ENCODE measurements around the gene GCLC. TPM values are rescaled to one million over a fixed set of nuclear protein-coding genes. Genes with fewer than 3 reads are reported as not detected.

Gene GCLC
- total RNA-seq, 2 donors from 2014 or later: 13.5 to 26.3 TPM

- Histone ChIP-seq H3K4me3 (no peak overlapping the region), H3K36me3 (no peaks in the 10 kb centered on the region), H3K27me3 (no peaks in the 10 kb centered on the region), H3K4me1 (peaks cover 0 to 71% of the 10 kb centered on the region in 2 donors), H3K9me3 (no peaks in the 10 kb centered on the region), H3K27ac (no peak overlapping the region)
- TF ChIP-seq CTCF (IDR thresholded peaks at IDR 0.05): no peak
- DNase-seq (ENCODE audit: low spot score): no peak
Measured at GRCh38 chr6:53527249-53527765, 17.6 kb downstream of the GCLC start.

- DNase-seq (ENCODE audit: low spot score): no peak
- no peak for TF ChIP-seq CTCF (IDR thresholded peaks at IDR 0.05)
- no peaks in the 10 kb centered on the region for H3K36me3 ChIP-seq
- H3K4me3 ChIP-seq: no peak overlapping the region
- H3K27ac ChIP-seq: no peak overlapping the region
- peaks cover 0 to 58% of the 10 kb centered on the region in 2 donors for H3K4me1 ChIP-seq
- no peaks in the 10 kb centered on the region for H3K9me3 ChIP-seq
- H3K27me3 ChIP-seq: no peaks in the 10 kb centered on the region
Measured at GRCh38 chr6:53526000-53526399, 18.9 kb downstream of the GCLC start.

- TF ChIP-seq CTCF (IDR thresholded peaks at IDR 0.05): no peak
- H3K36me3 ChIP-seq: no peaks in the 10 kb centered on the region
- H3K27me3 ChIP-seq: no peaks in the 10 kb centered on the region
- no peak for DNase-seq (ENCODE audit: low spot score)
- no peaks in the 10 kb centered on the region for H3K9me3 ChIP-seq
- no peak overlapping the region for H3K4me3 ChIP-seq
- H3K4me1 ChIP-seq: peaks cover 0 to 42% of the 10 kb centered on the region in 2 donors
- no peak overlapping the region for H3K27ac ChIP-seq
Measured at GRCh38 chr6:53524455-53524815, 20.5 kb downstream of the GCLC start.

GRCh38 chr6:53523511-53524454, 21.1 kb downstream of the GCLC start:
- H3K27ac ChIP-seq: no peak overlapping the region
- H3K4me1 ChIP-seq: peaks cover 0 to 41% of the 10 kb centered on the region in 2 donors
- H3K9me3 ChIP-seq: no peaks in the 10 kb centered on the region
- no peak for TF ChIP-seq CTCF (IDR thresholded peaks at IDR 0.05)
- no peak overlapping the region for H3K4me3 ChIP-seq
- no peak for DNase-seq (ENCODE audit: low spot score)
- H3K27me3 ChIP-seq: no peaks in the 10 kb centered on the region
- H3K36me3 ChIP-seq: no peaks in the 10 kb centered on the region

GRCh38 chr6:53520320-53520928, 24.5 kb downstream of the GCLC start:
- Histone ChIP-seq H3K27ac (no peak overlapping the region), H3K9me3 (no peaks in the 10 kb centered on the region), H3K4me1 (peaks cover 0 to 21% of the 10 kb centered on the region in 2 donors), H3K4me3 (no peak overlapping the region), H3K36me3 (peaks cover 12% of the 10 kb centered on the region), H3K27me3 (no peaks in the 10 kb centered on the region)
- no peak for DNase-seq (ENCODE audit: low spot score)
- peak in 1 of 2 donors; percentile 42 for TF ChIP-seq CTCF (IDR thresholded peaks at IDR 0.05)

Data from right atrium auricular region (tissue), 2 donors.